HL-60 (cell line): ENCODE data around the gene GALT.
A peak's percentile ranks its signal among the peaks of the same experiment; 100 is the strongest.
"Not testable (repeated sequence)": the region's sequence is repeated elsewhere in the genome, so short reads cannot be mapped to it uniquely, and the experiment has no call there.

Experiments
- DNase-seq, 2 experiments: peaks; one replicate each; pipeline ENCODE4 v3.0.0-alpha.2; 2010 to 2020; ENCODE audit warnings: low read depth in 1 of 2, low spot score in 1 of 2
- H3K27ac ChIP-seq: fragments of 250-450 bp; sonication (Bioruptor Pico); replicated peaks from 2 replicates; pipeline ENCODE4 v1.5.1; 2020; ENCODE audit warnings: mild to moderate bottlenecking, moderate library complexity
- H3K27me3 ChIP-seq: fragments of 250-450 bp; sonication (Bioruptor Pico); 2 replicates; pipeline ENCODE4 v1.5.1; 2021; ENCODE audit warnings: mild to moderate bottlenecking, moderate library complexity; ENCODE audit not compliant: insufficient read depth, poor library complexity, severe bottlenecking
- H3K4me3 ChIP-seq: replicated peaks from 2 replicates; pipeline ENCODE4 v1.5.1; 2011; ENCODE audit warnings: mild to moderate bottlenecking, control low read depth, low read length; ENCODE audit not compliant: insufficient read depth
- GABPA ChIP-seq: IDR thresholded peaks from 2 replicates; pipeline ENCODE4 v1.6.1; 2012; ENCODE audit warnings: low read depth
- POLR2AphosphoS5 ChIP-seq: IDR thresholded peaks from 2 replicates; pipeline ENCODE4 v1.6.1; 2012; ENCODE audit warnings: low read depth
- SPI1 ChIP-seq: IDR thresholded peaks from 2 replicates; pipeline ENCODE4 v1.6.1; 2012; ENCODE audit warnings: low read depth, mild to moderate bottlenecking, borderline replicate concordance
- TF ChIP-seq, protein P1 (sequence below): IDR thresholded peaks from 2 replicates; pipeline ENCODE4 v1.6.1; 2012; ENCODE audit warnings: low read depth; ENCODE audit not compliant: insufficient replicate concordance
- TF ChIP-seq, protein P2 (sequence below): IDR thresholded peaks from one replicate; pipeline ENCODE4 v1.5.1; 2011; ENCODE audit warnings: low read length, control low read depth, inconsistent platforms; ENCODE audit not compliant: insufficient read depth

Gene GALT

DNA sequence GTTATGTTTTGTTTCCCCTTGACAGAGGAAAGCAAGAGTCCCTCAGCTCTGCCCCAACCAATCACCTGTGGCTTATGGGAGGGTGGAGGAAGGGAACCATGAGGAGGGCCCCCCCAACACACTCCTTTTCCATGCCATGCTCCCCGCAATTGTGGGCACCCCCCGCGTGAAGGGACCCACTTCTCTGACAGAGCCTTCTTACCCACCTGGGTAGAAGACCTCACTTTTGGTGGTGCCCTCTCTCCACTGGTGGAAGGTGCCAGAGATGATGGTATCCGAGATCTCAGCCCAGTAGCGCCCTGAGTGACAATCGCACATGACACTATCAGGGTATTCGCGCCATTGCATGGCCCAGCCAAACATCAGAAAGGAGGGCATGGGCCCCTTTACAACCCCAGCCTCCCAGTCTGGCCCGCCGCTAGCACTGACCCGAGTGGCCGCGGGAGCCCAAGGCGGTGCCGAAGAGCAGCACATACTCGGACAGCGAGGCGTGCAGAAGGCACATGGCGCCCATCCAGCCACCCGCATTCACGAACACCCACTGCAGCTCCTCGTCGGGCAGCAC, 9.6 kb upstream of the GALT start:
- Histone ChIP-seq H3K4me3 (peak overlapping the region; percentile 56), H3K27ac (peak overlapping the region; percentile 89), H3K27me3 (no peaks in the 10 kb centered on the region)
- peak in 1 of 2 experiments; percentile 26 for DNase-seq
- TF ChIP-seq GABPA, result no peak
- no peak for TF ChIP-seq SPI1
- TF ChIP-seq POLR2AphosphoS5, result no peak
- TF ChIP-seq, protein P1, sequence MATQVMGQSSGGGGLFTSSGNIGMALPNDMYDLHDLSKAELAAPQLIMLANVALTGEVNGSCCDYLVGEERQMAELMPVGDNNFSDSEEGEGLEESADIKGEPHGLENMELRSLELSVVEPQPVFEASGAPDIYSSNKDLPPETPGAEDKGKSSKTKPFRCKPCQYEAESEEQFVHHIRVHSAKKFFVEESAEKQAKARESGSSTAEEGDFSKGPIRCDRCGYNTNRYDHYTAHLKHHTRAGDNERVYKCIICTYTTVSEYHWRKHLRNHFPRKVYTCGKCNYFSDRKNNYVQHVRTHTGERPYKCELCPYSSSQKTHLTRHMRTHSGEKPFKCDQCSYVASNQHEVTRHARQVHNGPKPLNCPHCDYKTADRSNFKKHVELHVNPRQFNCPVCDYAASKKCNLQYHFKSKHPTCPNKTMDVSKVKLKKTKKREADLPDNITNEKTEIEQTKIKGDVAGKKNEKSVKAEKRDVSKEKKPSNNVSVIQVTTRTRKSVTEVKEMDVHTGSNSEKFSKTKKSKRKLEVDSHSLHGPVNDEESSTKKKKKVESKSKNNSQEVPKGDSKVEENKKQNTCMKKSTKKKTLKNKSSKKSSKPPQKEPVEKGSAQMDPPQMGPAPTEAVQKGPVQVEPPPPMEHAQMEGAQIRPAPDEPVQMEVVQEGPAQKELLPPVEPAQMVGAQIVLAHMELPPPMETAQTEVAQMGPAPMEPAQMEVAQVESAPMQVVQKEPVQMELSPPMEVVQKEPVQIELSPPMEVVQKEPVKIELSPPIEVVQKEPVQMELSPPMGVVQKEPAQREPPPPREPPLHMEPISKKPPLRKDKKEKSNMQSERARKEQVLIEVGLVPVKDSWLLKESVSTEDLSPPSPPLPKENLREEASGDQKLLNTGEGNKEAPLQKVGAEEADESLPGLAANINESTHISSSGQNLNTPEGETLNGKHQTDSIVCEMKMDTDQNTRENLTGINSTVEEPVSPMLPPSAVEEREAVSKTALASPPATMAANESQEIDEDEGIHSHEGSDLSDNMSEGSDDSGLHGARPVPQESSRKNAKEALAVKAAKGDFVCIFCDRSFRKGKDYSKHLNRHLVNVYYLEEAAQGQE, result no peak

DNA sequence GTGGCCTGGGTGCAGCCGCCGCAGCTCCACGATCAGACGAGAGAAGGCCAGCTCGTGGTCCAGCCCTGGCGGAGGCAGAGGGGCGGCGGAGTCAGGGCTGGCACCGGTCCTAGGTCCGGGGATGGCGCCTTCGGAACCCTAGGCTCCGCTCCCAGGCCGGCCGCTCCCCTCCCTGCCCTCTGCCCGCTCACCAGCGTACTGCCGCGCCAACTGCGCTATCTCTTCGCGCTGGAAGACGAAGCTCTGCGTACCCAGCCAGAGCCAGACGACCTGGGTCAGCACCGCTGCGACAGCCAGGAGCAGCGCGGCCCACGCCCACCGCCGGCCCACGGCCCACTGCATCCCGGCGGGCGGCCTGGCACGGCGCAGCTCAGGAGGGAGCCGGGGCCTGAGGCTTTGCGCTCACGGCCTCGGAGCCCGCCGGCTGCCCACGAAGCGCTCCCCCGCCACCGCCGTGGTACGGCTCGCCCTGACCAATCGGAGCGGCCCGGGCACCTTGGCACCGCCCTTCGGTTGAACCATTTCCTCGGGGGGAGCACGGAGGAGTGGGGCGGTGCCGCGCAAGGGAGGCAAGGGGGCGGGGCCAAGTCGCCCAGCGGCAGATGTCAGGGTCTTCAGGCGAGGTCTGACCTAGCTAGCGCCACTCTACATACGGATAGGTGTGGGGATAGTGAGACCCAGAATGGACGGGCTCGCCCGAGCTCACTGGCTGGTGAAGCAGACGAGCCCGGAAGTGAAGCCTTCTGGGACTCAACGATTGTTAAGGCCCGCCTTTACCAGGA, 8.9 kb upstream of the GALT start, which contains the start of gene SIGMAR1:
SIGMAR1 (minus strand) TSS at position 432 of the 782 bp plus-strand sequence; CDS start at position 342, 90 bp downstream.
- TF ChIP-seq, protein P2, sequence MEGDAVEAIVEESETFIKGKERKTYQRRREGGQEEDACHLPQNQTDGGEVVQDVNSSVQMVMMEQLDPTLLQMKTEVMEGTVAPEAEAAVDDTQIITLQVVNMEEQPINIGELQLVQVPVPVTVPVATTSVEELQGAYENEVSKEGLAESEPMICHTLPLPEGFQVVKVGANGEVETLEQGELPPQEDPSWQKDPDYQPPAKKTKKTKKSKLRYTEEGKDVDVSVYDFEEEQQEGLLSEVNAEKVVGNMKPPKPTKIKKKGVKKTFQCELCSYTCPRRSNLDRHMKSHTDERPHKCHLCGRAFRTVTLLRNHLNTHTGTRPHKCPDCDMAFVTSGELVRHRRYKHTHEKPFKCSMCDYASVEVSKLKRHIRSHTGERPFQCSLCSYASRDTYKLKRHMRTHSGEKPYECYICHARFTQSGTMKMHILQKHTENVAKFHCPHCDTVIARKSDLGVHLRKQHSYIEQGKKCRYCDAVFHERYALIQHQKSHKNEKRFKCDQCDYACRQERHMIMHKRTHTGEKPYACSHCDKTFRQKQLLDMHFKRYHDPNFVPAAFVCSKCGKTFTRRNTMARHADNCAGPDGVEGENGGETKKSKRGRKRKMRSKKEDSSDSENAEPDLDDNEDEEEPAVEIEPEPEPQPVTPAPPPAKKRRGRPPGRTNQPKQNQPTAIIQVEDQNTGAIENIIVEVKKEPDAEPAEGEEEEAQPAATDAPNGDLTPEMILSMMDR, result no peak
- TF ChIP-seq POLR2AphosphoS5, result peak; percentile 67
- TF ChIP-seq SPI1, result no peak
- no peak; the same call in 1 of the 2 replicates for TF ChIP-seq GABPA
- TF ChIP-seq, protein P1, result peak; percentile 62
- H3K27me3 ChIP-seq, result no peaks in the 10 kb centered on the region
- peak within 1 kb of the TSS; percentile 89 for H3K27ac ChIP-seq
- peak; percentile 88 to 93 for DNase-seq
- peak within 1 kb of the TSS; percentile 56 for H3K4me3 ChIP-seq

DNA sequence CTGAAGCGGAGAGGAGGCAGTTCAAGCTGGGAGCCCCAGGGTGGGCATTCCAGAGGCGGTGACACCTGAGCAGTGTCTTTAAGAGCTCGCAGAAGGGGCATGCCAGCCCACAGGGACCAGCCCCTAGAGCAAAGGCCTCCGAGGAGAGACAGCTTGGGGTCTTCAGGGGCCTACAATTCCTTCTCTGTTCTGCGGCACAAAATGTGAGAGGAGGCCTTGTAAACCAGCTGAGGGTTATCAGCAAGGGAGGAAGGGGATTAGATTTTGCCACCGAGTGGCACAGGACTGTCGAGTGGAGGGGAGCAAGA, 8.4 kb upstream of the GALT start:
- peak overlapping the region; percentile 56 for H3K4me3 ChIP-seq
- DNase-seq, result no peak
- peak overlapping the region; percentile 89 for H3K27ac ChIP-seq
- H3K27me3 ChIP-seq, result no peaks in the 10 kb centered on the region
- TF ChIP-seq SPI1, result no peak
- TF ChIP-seq GABPA, result no peak
- TF ChIP-seq, protein P1, result no peak
- no peak for TF ChIP-seq POLR2AphosphoS5
- TF ChIP-seq, protein P2, result no peak

DNA sequence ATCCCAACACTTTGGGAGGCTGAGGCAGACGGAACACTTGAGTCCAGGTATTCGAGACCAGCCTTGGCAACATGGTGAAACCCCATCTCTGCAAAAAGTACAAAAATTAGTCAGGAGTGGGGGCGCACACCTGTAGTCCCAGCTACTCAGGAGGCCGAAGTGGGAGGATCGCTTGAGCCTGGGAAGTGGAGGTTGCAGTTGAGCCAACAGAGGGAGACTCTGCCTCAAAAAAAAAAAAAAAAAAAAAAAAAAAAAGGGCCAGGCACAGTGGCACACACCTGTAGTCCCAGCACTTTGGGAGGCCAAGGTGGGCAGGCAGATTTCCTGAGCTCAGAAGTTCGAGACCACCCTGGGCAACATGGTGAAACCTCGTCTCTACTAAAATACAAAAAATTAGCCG, 7.2 kb upstream of the GALT start:
- DNase-seq, H3K27ac ChIP-seq, H3K27me3 ChIP-seq, H3K4me3 ChIP-seq: not testable (repeated sequence)
